Measurements from ENCODE around the gene RNASEL.

- TF ChIP-seq POLR2AphosphoS5 (IDR thresholded peaks at IDR 0.05; ENCODE audit: low read depth, low read length) (no peak), TAF1 (IDR thresholded peaks at IDR 0.05; ENCODE audit: borderline replicate concordance, insufficient read depth, low read length) (no peak)
Measured at GRCh38 chr1:182527680-182528079, 61.4 kb downstream of the RNASEL start.
